Inflammatory macrophage (primary cell): ENCODE results near the gene KIFAP3.
"Not testable (repeated sequence)": the region's sequence is repeated elsewhere in the genome, so short reads cannot be mapped to it uniquely, and the experiment has no call there.

Experiments used
- DNase-seq, 2 donors: peaks; one replicate each; pipeline ENCODE4 v3.0.0-alpha.2; 2020 to 2022

KIFAP3 gene

GRCh38 chr1:170063109-170063826, 11.2 kb downstream of the KIFAP3 start:
- no peak for DNase-seq

- not testable (repeated sequence) for DNase-seq
Measured at GRCh38 chr1:170061676-170062075, 12.8 kb downstream of the KIFAP3 start.

- not testable (repeated sequence) for DNase-seq
Measured at GRCh38 chr1:170060015-170060520, 14.4 kb downstream of the KIFAP3 start.

GRCh38 chr1:170049176-170049800, 25.2 kb downstream of the KIFAP3 start:
- no peak for DNase-seq

- no peak for DNase-seq
Measured at GRCh38 chr1:170048515-170048914, 26.0 kb downstream of the KIFAP3 start.

GRCh38 chr1:170044187-170044586, 30.3 kb downstream of the KIFAP3 start:
- DNase-seq: no peak

DNA sequence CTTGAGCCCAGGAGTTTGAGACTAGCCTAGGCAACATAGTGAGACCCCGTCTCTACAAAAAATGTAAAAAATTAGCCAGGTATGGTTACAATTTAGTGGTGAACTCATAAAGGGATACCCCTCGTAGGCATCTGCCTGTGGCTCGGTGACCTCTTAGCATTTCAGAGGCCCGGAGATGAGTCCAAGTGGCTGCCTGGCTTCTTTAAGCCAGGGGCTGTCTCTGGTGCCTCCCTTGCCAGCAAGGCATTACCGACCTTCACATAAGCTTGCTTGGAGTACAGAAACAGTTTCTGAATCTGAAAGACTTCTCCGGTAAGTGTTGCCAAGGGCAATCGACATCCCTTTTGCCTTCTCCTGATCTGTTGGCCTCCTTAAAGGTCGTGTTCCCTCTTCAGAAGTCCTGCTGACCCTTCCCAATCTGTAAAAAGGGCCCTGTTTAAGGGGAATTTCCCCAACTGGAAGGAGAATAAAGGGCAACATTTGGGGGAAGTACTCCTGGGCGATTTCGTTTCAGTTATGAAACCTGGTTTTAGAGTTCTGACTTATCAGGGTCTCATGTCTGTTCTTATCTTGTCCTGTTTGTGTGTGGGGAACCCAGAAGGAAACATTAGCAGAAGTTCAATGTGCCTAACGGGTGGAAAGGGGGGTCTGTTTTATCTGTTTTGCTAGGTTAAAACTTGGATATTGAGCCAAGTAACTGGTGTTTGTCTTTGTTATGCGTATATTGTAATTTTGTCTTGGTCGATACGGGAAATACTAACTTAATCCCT, 32.9 kb downstream of the KIFAP3 start:
- DNase-seq: no peak

GRCh38 chr1:170032531-170033280, 41.8 kb downstream of the KIFAP3 start:
- DNase-seq: no peak

- DNase-seq: no peak
Measured at GRCh38 chr1:170030212-170030611, 44.3 kb downstream of the KIFAP3 start.

DNA sequence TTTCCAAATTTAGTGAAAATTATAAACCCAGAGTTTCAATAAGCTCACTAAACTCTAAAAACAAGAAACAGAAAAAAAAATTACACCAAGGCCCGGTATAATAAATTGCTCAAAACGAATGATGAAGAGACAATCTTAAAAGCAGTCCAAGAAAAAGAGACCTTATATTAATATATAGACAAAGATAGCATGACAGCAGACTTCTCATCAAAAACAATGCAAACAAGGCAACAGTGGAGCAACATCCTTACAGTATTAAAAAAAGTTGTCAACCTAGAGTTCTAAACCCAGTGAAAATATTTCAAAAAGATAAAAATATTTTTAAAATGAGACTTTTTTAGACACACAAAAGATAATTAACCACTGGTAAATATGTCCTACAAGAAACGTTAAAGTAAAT, 46.7 kb downstream of the KIFAP3 start:
- DNase-seq: no peak

DNA sequence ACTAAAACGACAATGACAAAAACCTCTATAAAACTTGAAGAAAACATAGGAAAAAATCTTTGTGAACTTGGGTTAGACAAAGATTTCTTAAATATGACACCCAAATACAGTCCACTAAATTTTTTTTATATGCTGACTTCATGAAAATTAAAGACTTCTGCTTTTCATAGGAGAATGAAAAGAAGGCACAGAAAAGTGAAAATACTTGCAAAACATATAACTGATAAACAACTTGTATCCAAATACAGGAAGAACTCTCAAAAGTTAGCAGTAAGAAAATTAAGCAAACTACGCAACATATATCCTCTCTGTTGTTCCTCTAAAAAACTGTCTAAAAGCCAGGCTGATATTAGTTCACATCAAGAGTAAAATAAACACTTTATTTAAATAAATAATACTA, 53.6 kb downstream of the KIFAP3 start:
- peak in 1 of 2 donors; percentile 46 for DNase-seq

DNA sequence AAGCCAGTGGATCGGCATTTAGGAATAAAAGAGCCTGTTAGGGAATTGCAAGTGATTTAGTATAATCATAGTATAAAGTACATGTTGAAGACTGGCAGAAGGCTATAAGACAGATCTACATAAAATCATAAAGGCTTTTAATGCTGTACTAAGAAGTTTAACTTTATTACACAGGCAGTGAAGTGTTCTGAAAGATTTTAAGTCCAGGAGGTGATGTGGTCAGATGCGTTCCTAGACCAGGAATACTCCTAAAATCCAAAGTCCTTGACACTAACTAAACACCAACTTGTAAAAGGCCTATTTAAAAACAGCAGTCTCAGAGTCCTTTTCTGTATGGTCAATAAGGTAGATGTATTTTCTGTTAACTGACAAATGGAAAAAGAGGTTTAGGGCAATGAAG, 57.0 kb downstream of the KIFAP3 start:
- no peak for DNase-seq

GRCh38 chr1:170012920-170013319, 61.6 kb downstream of the KIFAP3 start:
- no peak for DNase-seq

- peak; percentile 21 to 26 for DNase-seq
Measured at GRCh38 chr1:170010443-170010842, 64.1 kb downstream of the KIFAP3 start.

DNA sequence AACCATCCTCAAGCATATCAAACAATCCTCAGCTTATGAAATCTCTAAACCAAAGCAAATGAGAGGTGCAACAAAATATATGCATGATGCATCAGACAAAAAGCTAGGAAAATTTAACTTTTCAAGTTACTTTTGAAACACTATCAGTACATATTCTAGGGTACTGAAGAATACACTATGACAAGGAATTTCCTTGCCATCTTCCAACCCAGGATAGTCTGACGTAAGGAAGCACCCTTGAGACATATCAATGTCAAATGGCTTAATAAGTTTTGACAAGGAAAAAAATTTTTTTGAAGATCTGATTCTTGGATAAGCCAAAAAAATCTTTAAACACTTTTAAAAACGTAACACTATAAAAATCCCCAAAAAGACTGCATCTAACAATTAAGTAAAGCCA, 64.9 kb downstream of the KIFAP3 start:
- DNase-seq: no peak

DNA sequence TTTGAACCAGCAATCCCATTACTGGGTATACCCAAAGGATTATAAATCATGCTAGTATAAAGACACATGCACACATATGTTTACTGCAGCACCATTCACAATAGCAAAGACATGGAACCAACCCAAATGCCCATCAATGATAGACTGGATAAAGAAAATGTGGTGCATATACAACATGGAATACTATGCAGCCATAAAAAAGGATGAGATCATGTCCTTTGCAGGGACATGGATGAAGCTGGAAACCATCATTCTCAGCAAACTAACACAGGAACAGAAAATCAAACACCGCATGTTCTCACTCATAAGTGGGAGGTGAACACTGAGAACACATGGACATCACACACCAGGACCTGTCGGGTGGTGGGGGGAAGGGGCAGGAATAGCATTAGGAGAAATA, 65.8 kb downstream of the KIFAP3 start:
- not testable (repeated sequence) for DNase-seq

- DNase-seq: not testable (repeated sequence)
Measured at GRCh38 chr1:170003270-170003835, 71.1 kb downstream of the KIFAP3 start.

- no peak for DNase-seq
Measured at GRCh38 chr1:170001266-170001665, 73.2 kb downstream of the KIFAP3 start.

DNA sequence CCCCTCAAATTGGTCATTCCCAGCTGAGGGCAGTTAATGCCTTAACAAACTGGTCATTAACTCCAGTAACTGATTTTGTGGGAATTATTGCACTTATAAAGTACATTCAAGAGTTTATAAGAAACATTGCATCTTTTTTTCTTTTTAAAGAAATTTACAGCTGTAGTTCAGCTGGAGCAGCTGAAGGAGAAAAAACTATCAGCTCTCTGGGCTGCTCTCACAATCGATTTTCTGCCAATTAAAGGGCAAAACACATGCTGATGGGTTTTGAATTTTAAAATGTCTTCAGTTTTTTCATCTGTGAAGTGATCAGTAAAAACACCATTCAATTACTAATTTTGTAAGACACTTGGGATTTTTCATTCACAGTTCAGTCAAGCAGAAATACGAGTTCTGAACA, 74.7 kb downstream of the KIFAP3 start:
- DNase-seq: no peak

DNA sequence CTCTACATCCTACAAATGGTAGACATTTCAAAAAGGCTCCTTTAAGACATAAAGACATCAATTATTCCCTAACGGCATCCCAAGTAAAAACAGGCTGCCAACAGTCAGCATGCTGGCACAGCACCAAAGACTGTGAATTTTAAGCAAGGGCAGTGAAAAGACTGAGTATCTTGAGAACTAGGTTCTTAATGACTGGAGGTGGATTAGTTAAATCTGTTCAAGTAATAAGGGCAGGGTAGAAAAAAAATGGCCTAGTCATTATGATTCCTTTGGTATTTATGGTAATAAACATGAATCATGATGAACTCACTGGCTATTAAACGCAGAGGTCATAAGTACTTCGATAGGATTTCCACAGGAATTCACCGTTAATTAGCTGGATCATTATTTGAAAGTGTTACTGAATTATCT, 75.2 kb downstream of the KIFAP3 start:
- DNase-seq: no peak

- no peak for DNase-seq
Measured at GRCh38 chr1:169995993-169996392, 78.5 kb downstream of the KIFAP3 start.

DNA sequence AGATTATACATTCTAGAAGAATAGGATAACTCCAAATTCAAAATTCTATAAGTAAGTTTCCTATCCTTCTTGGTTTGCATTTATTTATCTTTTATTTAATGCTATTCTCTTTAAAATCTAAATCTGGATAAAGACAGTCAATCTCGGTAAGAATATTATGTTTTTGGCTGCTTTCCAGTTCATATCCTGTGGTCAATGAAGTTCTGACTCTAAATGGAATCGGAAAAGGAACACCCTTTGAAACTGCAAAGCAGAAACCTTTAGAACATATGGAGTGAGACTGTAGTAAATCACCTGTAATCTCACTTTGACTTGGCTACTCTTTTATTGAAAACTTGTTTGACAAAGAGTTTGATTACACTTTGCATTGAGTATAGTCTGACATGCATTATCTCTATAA, 85.2 kb downstream of the KIFAP3 start:
- DNase-seq: no peak
